T-helper 1 cell treated with Interleukin-12 subunit alpha and Interleukin-12 subunit beta and Interleukin-4 antibody, amounts not matched to agents 30 μg/mL and 1 μg/mL, for 36 hours (primary cell): Measurements from ENCODE around the gene MAPK8IP1.

ENCODE experiments used
- H3K27ac Mint-ChIP-seq: one replicate; pipeline ENCODE4 v1.8.0; 2021; ENCODE audit warnings: mild to moderate bottlenecking, mixed read lengths
- H3K27me3 Mint-ChIP-seq: one replicate; pipeline ENCODE4 v1.8.0; 2021; ENCODE audit warnings: low read depth, mixed read lengths
- H3K36me3 Mint-ChIP-seq: one replicate; pipeline ENCODE4 v1.8.0; 2021; ENCODE audit warnings: low read depth, mixed read lengths
- H3K4me1 Mint-ChIP-seq: one replicate; pipeline ENCODE4 v1.8.0; 2021; ENCODE audit warnings: low read depth, mixed read lengths
- H3K4me3 Mint-ChIP-seq: one replicate; pipeline ENCODE4 v1.8.0; 2021; ENCODE audit warnings: mild to moderate bottlenecking, moderate library complexity, mixed read lengths
- H3K9me3 Mint-ChIP-seq: one replicate; pipeline ENCODE4 v1.8.0; 2021; ENCODE audit warnings: mixed read lengths

Gene MAPK8IP1

GRCh38 chr11:45928535-45929215 is 43.2 kb downstream of the MAPK8IP1 start:
- no peak overlapping the region for H3K27ac Mint-ChIP-seq
- peaks cover 15% of the 10 kb centered on the region for H3K36me3 Mint-ChIP-seq
- H3K4me1 Mint-ChIP-seq: peaks cover 16% of the 10 kb centered on the region
- no peaks in the 10 kb centered on the region for H3K9me3 Mint-ChIP-seq
- peaks cover 14% of the 10 kb centered on the region for H3K27me3 Mint-ChIP-seq
- no peak overlapping the region for H3K4me3 Mint-ChIP-seq

- Mint-ChIP-seq H3K9me3 (no peaks in the 10 kb centered on the region), H3K4me3 (peak overlapping the region; percentile 53), H3K27ac (peak overlapping the region; percentile 67), H3K36me3 (peaks cover 16% of the 10 kb centered on the region), H3K27me3 (peaks cover 6% of the 10 kb centered on the region), H3K4me1 (peaks cover 13% of the 10 kb centered on the region)
These were observed 44.1 kb downstream of the MAPK8IP1 start for GRCh38 chr11:45929486-45930030.

- Mint-ChIP-seq H3K27ac (peak overlapping the region; percentile 67), H3K27me3 (no peaks in the 10 kb centered on the region), H3K9me3 (no peaks in the 10 kb centered on the region), H3K4me1 (peaks cover 13% of the 10 kb centered on the region), H3K4me3 (peak overlapping the region; percentile 53), H3K36me3 (peaks cover 19% of the 10 kb centered on the region)
These were observed 44.8 kb downstream of the MAPK8IP1 start for GRCh38 chr11:45930031-45930794.

- no peak overlapping the region for H3K27ac Mint-ChIP-seq
- no peaks in the 10 kb centered on the region for H3K27me3 Mint-ChIP-seq
- H3K36me3 Mint-ChIP-seq: peaks cover 19% of the 10 kb centered on the region
- H3K9me3 Mint-ChIP-seq: no peaks in the 10 kb centered on the region
- H3K4me1 Mint-ChIP-seq: peaks cover 13% of the 10 kb centered on the region
- H3K4me3 Mint-ChIP-seq: no peak overlapping the region
These were observed 45.6 kb downstream of the MAPK8IP1 start for GRCh38 chr11:45930951-45931570.

- Mint-ChIP-seq H3K36me3 (peaks cover 20% of the 10 kb centered on the region), H3K27ac (no peak overlapping the region), H3K27me3 (no peaks in the 10 kb centered on the region), H3K9me3 (no peaks in the 10 kb centered on the region), H3K4me1 (peaks cover 13% of the 10 kb centered on the region), H3K4me3 (no peak overlapping the region)
These were observed 46.3 kb downstream of the MAPK8IP1 start for GRCh38 chr11:45931739-45932138.

- no peaks in the 10 kb centered on the region for H3K9me3 Mint-ChIP-seq
- H3K4me1 Mint-ChIP-seq: peaks cover 13% of the 10 kb centered on the region
- no peak overlapping the region for H3K27ac Mint-ChIP-seq
- no peak overlapping the region for H3K4me3 Mint-ChIP-seq
- H3K36me3 Mint-ChIP-seq: peaks cover 22% of the 10 kb centered on the region
- no peaks in the 10 kb centered on the region for H3K27me3 Mint-ChIP-seq
These were observed 46.8 kb downstream of the MAPK8IP1 start for GRCh38 chr11:45932217-45932616.

- Mint-ChIP-seq H3K4me1 (peaks cover 13% of the 10 kb centered on the region), H3K27me3 (no peaks in the 10 kb centered on the region), H3K9me3 (no peaks in the 10 kb centered on the region), H3K36me3 (peaks cover 25% of the 10 kb centered on the region), H3K4me3 (no peak overlapping the region), H3K27ac (no peak overlapping the region)
These were observed 47.8 kb downstream of the MAPK8IP1 start for GRCh38 chr11:45933131-45933831.

- Mint-ChIP-seq H3K9me3 (no peaks in the 10 kb centered on the region), H3K36me3 (peaks cover 25% of the 10 kb centered on the region), H3K27ac (no peak overlapping the region), H3K4me1 (peaks cover 13% of the 10 kb centered on the region), H3K27me3 (no peaks in the 10 kb centered on the region), H3K4me3 (no peak overlapping the region)
These were observed 48.6 kb downstream of the MAPK8IP1 start for GRCh38 chr11:45933846-45934579.

- peaks cover 25% of the 10 kb centered on the region for H3K36me3 Mint-ChIP-seq
- H3K4me1 Mint-ChIP-seq: peaks cover 11% of the 10 kb centered on the region
- H3K27me3 Mint-ChIP-seq: no peaks in the 10 kb centered on the region
- no peak overlapping the region for H3K4me3 Mint-ChIP-seq
- H3K9me3 Mint-ChIP-seq: no peaks in the 10 kb centered on the region
- H3K27ac Mint-ChIP-seq: no peak overlapping the region
These were observed 49.3 kb downstream of the MAPK8IP1 start for GRCh38 chr11:45934580-45935318.

GRCh38 chr11:45935349-45936064 is 50.1 kb downstream of the MAPK8IP1 start:
- H3K4me3 Mint-ChIP-seq: no peak overlapping the region
- H3K27ac Mint-ChIP-seq: no peak overlapping the region
- H3K36me3 Mint-ChIP-seq: peaks cover 22% of the 10 kb centered on the region
- no peaks in the 10 kb centered on the region for H3K9me3 Mint-ChIP-seq
- peaks cover 3% of the 10 kb centered on the region for H3K4me1 Mint-ChIP-seq
- H3K27me3 Mint-ChIP-seq: no peaks in the 10 kb centered on the region

GRCh38 chr11:45936511-45937054 is 51.1 kb downstream of the MAPK8IP1 start:
- peaks cover 20% of the 10 kb centered on the region for H3K36me3 Mint-ChIP-seq
- no peaks in the 10 kb centered on the region for H3K4me1 Mint-ChIP-seq

GRCh38 chr11:45937916-45938315 is 52.5 kb downstream of the MAPK8IP1 start:
- H3K4me1 Mint-ChIP-seq: no peaks in the 10 kb centered on the region

More at GRCh38 chr11:45936511-45937054, 51.1 kb downstream of the MAPK8IP1 start:
- no peaks in the 10 kb centered on the region for H3K27me3 Mint-ChIP-seq
- H3K9me3 Mint-ChIP-seq: no peaks in the 10 kb centered on the region
- H3K4me3 Mint-ChIP-seq: no peak overlapping the region
- H3K27ac Mint-ChIP-seq: no peak overlapping the region

More at GRCh38 chr11:45937916-45938315, 52.5 kb downstream of the MAPK8IP1 start:
- H3K4me3 Mint-ChIP-seq: no peak overlapping the region
- peaks cover 18% of the 10 kb centered on the region for H3K36me3 Mint-ChIP-seq
- no peaks in the 10 kb centered on the region for H3K9me3 Mint-ChIP-seq
- no peaks in the 10 kb centered on the region for H3K27me3 Mint-ChIP-seq
- no peak overlapping the region for H3K27ac Mint-ChIP-seq
